GM12878 (cell line): ENCODE measurements around the gene TGFBR3. TPM values are rescaled to one million over a fixed set of nuclear protein-coding genes. Genes with fewer than 3 reads are reported as not detected.

ENCODE experiments used
- ATF7 ChIP-seq: fragments of 450-650 bp; IDR thresholded peaks from 2 replicates; pipeline ENCODE4 v1.6.1; 2016; ENCODE audit warnings: low read depth, mild to moderate bottlenecking
- HDAC6 ChIP-seq: fragments of 200-600 bp; sonication (generic); IDR thresholded peaks from one replicate; pipeline ENCODE4 v1.8.0; 2017; ENCODE audit warnings: antibody characterized with exemption; ENCODE audit not compliant: unreplicated experiment
- SIN3A ChIP-seq: IDR thresholded peaks from 2 replicates; pipeline ENCODE4 v1.6.1; 2012; ENCODE audit warnings: low read depth, low read length, improper control_type of control experiment
- WRNIP1 ChIP-seq: IDR thresholded peaks from 2 replicates; pipeline ENCODE4 v1.6.1; 2011; ENCODE audit warnings: low read depth, low read length, improper control_type of control experiment, borderline replicate concordance
- ZSCAN29 ChIP-seq: fragments of 450-650 bp; IDR thresholded peaks from 2 replicates; pipeline ENCODE4 v1.6.1; 2017; ENCODE audit warnings: mild to moderate bottlenecking, moderate library complexity
- polyA plus RNA-seq, 11 experiments: library from polyadenylated mRNA; depleted of rRNA in 4 of 11; unstranded in 6 of 11; stranded (reverse) in 5 of 11; fragments of >200 nt; fragmentation: Nextera tagmentation in 4 of 11; fragmentation: Illumina TruSeq in 1 of 11; extraction: Ambion mirVana in 4 of 11; extraction: Trizol in 1 of 11; gene quantifications; 1 replicate in 1 of 11; 2 replicates in 10 of 11; pipeline versions ENCODE4 v1.2.1 to v1.2.3, GENCODE V29; 2011 to 2016; ENCODE audit warnings: inconsistent platforms in 2 of 11, missing spikeins in 2 of 11, low read depth in 1 of 11
- total RNA-seq, 4 experiments: library from RNA; depleted of rRNA in 3 of 4; stranded (reverse); fragments of >200 nt in 3 of 4; fragmentation: Illumina TruSeq in 1 of 4; extraction: Trizol in 1 of 4; gene quantifications; 2 replicates each; pipeline versions ENCODE4 v1.2.1 to v1.2.3, GENCODE V29; 2013 to 2021
- TF ChIP-seq, protein P1 (sequence below): fragments of 450-650 bp; IDR thresholded peaks from 2 replicates; pipeline ENCODE4 v1.6.1; 2018; ENCODE audit warnings: mild to moderate bottlenecking, low read depth, moderate library complexity; ENCODE audit not compliant: partially characterized antibody
- TF ChIP-seq, protein P2 (sequence below): fragments of 450-650 bp; IDR thresholded peaks from 2 replicates; pipeline ENCODE4 v1.6.1; 2017; ENCODE audit warnings: mild to moderate bottlenecking, low read depth, inconsistent platforms; ENCODE audit not compliant: poor library complexity, severe bottlenecking
- TF ChIP-seq, protein P3 (sequence below): fragments of 450-650 bp; IDR thresholded peaks from 2 replicates; pipeline ENCODE4 v1.6.1; 2014; ENCODE audit warnings: mild to moderate bottlenecking

TGFBR3 gene
- total and polyA plus RNA-seq, 10 of the 15 experiments (the other 5 are each of a cell fraction or from before 2014, with no cell fraction given) = 2.7 to 16.5 (median 12.6) TPM

DNA sequence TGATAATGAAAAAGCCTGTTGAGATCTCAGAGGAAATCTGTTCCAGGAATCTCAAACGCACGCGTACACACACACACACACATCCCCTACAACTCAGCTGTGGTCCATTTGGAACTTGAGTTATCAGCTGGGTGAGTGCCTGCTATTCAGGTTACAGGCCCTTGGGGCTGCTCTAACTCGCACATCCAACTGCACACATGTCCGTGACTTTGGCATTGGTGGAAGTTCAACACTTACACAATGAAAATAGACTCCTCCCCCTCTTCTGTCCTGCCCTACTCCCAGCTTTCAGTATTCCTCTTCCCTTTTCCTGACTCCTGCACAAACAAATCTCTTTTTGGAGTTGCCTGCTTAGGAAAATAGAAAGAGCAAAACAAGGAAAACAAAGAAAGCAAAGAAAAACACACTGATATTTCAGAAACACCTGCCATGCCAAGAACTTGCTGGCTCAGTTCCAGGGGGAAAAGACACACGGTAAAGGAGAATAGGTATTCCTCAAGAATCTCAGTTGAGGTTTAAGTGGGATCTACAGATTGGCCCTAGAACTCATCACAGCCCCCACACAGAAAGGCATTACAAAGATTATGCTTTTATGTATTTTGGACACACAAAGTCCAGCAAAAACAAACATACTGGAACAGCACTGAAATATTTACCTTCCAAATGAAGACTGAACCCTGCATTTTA is 140.9 kb downstream of the TGFBR3 start (continued):
- TF ChIP-seq, protein P1, sequence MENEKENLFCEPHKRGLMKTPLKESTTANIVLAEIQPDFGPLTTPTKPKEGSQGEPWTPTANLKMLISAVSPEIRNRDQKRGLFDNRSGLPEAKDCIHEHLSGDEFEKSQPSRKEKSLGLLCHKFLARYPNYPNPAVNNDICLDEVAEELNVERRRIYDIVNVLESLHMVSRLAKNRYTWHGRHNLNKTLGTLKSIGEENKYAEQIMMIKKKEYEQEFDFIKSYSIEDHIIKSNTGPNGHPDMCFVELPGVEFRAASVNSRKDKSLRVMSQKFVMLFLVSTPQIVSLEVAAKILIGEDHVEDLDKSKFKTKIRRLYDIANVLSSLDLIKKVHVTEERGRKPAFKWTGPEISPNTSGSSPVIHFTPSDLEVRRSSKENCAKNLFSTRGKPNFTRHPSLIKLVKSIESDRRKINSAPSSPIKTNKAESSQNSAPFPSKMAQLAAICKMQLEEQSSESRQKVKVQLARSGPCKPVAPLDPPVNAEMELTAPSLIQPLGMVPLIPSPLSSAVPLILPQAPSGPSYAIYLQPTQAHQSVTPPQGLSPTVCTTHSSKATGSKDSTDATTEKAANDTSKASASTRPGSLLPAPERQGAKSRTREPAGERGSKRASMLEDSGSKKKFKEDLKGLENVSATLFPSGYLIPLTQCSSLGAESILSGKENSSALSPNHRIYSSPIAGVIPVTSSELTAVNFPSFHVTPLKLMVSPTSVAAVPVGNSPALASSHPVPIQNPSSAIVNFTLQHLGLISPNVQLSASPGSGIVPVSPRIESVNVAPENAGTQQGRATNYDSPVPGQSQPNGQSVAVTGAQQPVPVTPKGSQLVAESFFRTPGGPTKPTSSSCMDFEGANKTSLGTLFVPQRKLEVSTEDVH = no peak
- TF ChIP-seq ZSCAN29 (no peak), SIN3A (no peak), ATF7 (no peak), HDAC6 (no peak), WRNIP1 (no peak)
- TF ChIP-seq, protein P2, sequence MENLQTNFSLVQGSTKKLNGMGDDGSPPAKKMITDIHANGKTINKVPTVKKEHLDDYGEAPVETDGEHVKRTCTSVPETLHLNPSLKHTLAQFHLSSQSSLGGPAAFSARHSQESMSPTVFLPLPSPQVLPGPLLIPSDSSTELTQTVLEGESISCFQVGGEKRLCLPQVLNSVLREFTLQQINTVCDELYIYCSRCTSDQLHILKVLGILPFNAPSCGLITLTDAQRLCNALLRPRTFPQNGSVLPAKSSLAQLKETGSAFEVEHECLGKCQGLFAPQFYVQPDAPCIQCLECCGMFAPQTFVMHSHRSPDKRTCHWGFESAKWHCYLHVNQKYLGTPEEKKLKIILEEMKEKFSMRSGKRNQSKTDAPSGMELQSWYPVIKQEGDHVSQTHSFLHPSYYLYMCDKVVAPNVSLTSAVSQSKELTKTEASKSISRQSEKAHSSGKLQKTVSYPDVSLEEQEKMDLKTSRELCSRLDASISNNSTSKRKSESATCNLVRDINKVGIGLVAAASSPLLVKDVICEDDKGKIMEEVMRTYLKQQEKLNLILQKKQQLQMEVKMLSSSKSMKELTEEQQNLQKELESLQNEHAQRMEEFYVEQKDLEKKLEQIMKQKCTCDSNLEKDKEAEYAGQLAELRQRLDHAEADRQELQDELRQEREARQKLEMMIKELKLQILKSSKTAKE = no peak
- TF ChIP-seq, protein P3, sequence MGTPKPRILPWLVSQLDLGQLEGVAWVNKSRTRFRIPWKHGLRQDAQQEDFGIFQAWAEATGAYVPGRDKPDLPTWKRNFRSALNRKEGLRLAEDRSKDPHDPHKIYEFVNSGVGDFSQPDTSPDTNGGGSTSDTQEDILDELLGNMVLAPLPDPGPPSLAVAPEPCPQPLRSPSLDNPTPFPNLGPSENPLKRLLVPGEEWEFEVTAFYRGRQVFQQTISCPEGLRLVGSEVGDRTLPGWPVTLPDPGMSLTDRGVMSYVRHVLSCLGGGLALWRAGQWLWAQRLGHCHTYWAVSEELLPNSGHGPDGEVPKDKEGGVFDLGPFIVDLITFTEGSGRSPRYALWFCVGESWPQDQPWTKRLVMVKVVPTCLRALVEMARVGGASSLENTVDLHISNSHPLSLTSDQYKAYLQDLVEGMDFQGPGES = no peak
- TF ChIP-seq, all 136 proteins: peak for 0
